Cardiac septum (tissue), 1 donor: ENCODE measurements around the gene FBP2. TPM values are rescaled to one million over a fixed set of nuclear protein-coding genes. Genes with fewer than 3 reads are reported as not detected.

Experiments used
- DNase-seq: peaks from one replicate; pipeline ENCODE4 v3.0.0-alpha.2; 2020; ENCODE audit warnings: low spot score
- intact Hi-C: fragments of 100-400 bp; cut with DNase I; formaldehyde crosslinking; loops from one replicate; pipeline ENCODE4 v1.14.0; 2022
- long read RNA-seq: library from polyadenylated mRNA; unstranded; transcript quantifications from one replicate; pipeline ENCODE4 v2.0.0, GENCODE V29; 2021
- total RNA-seq: library from RNA; stranded (reverse); fragmentation: NEBNext Ultra II Directional; extraction: Animal tissue kit (Norgen Biotek cat#: 25700); gene quantifications from one replicate; pipeline ENCODE4 v1.2.1, GENCODE V29; 2021
- donor health status: DM: no; HTN: no; CAD: no.

Gene FBP2
- total RNA-seq: not detected
- long read RNA-seq: 0 reads

DNA sequence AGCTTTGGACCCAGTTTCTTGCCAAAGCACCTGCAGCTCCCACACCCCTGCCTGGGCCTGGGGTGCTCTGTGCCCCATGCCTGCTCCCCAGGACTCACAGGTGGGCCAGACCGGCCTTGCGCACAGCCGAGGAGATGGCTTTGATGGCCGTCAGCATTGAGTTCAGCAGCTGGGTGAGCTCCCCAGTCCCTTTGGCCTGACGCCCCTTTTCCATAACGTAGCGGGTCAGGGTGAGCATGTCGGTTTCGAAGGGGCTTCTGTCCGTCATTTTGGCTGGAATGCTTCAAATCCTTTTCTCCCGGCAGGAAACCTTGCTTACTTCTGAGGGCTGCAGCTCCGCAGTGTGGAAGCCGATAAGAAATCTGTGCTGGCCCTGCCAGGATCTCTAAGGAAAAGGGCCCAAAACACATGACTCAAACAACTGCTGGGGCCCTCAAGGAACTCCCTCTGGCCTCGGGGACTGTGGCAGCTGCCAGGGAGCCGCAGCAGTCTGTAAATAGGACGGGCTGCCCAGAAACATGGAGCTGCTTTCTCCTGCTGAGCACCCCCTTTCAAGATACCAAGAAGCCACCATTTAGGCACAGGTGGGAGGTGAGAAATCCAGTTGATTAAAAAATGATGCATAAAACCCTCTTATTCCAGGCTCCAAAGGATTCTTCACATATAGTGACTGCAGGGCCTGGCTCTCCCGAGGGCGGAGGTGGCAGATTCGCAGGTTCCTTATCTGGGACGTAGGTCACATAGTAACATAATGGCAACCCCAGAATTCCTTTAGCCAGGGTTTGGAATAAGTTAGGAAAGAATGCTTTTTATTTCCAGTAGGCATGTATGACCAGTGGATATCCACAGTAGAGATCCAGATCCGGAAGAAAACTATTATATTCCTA, at the start of gene FBP2:
FBP2 (minus strand) TSS at position 366 of the 887 bp plus-strand sequence; CDS start at position 268, 98 bp downstream.
- intact Hi-C loops: no loop called here
- DNase-seq: peak; percentile 12

GRCh38 chr9:94643176-94643575, 49.6 kb upstream of the FBP2 start:
- intact Hi-C loops: no loop called here
- no peak for DNase-seq

DNA sequence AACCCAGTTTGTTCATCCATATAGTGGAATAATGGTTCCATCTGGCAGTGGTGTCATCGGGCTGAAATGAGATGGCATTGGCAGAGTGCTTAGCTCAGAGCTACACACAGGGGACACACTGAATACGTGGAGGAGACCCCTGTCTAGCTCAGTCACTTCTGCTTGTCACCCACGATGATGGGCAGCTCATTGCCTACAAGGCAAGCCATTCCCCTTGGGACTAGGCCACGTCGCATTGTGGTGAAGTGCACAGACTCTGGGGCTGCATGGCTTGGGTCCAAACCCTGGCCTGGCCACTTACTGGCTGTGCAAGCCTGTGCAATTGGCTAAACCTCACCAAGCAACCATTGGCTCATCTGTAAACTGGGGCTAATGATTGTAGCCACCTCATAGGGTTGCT, 48.9 kb upstream of the FBP2 start:
- no peak for DNase-seq
- intact Hi-C loops: no loop called here

GRCh38 chr9:94639999-94640376, 46.4 kb upstream of the FBP2 start:
- intact Hi-C loops: no loop called here
- DNase-seq: no peak

GRCh38 chr9:94639061-94639998, 45.7 kb upstream of the FBP2 start, which contains the start of gene FBP1:
TSS of gene FBP1 (minus strand) at chr9:94639518. CDS start at chr9:94639310, 208 bp downstream.
- intact Hi-C loops: no loop called here

GRCh38 chr9:94638335-94639060, 44.9 kb upstream of the FBP2 start:
- intact Hi-C loops: no loop called here
- DNase-seq: no peak

More at GRCh38 chr9:94639061-94639998, 45.7 kb upstream of the FBP2 start, which contains the start of gene FBP1:
- DNase-seq: peak; percentile 84

DNA sequence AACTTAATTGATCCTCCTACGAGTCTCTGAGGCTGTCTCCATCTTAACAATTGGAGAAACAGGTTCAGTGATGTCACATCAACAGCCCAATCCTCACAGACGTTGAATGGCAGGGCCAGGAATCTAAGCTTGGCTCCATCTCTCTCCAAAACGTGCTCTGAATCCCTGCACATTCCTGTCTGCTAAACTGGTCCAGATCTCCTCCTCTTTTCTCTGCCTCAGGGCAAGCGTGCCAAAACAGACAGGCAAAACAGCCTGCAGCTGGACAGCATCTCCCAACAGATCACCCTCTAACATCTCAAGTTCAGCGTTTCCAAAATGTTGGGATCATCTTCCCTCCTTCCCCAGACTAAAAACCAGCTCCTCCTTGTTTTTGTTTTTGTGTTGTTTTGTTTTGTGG, 39.1 kb upstream of the FBP2 start:
- DNase-seq: no peak
- intact Hi-C loops: no loop called here

DNA sequence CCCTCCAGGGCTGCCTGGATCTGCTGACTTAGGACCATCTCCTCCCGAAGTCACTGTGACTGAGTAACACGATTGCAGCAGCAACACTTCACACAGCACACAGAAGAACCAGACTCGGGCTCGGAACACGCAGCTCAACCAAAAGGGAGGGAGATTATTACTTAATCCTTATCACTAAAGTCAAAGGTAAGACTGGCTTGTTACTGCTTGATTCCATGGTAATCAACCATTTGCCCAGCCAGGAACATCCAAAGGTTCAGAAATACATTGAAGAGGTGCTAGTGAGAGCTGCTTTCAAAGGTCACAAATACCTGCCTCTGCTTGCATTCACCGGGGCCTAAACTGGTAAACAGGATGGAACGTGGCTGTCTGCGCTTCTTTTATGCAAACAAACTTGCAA, 38.0 kb upstream of the FBP2 start:
- DNase-seq: no peak
- intact Hi-C loops: no loop called here

DNA sequence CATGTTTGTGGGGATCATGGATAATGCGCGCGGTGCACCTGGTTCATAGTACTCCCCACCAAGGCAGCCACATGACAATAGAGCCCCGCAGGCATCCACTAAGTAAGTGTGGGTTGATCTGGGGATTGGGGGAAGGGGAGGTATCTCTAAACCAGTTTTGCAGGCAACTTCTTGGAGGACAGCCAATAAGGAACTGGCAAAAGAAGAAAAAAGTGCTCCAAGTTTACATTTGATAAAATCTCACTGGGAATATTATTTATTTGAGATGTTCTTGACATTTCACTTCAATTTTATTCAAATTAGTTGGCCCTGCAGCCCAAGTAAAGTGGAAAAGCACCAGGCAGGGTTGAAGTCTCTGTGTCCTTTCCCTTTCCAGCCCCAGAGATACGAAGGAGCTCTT, 37.2 kb upstream of the FBP2 start:
- intact Hi-C loops: no loop called here
- no peak for DNase-seq

DNA sequence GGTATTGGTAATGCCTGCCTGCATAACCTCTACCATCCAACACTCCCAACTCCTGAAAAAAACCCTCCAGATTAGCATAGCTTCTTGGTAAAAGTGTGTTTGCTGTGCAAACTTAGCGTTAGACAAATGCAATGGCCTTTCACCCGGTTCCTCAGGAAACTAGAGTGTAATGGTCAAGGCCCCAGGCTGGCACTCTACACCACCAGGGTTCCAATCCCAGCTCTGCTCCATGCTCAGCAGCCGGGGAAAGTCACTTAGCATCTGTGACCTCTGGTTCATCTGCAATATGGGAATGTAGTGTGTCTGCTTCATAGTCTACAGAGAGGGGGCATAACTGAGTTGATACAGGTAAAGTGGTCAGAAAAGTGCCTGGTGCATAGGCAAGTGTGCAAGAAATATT, 36.7 kb upstream of the FBP2 start:
- intact Hi-C loops: no loop called here
- no peak for DNase-seq

- DNase-seq: no peak
Observed at GRCh38 chr9:94627287-94627686, 33.7 kb upstream of the FBP2 start.

DNA sequence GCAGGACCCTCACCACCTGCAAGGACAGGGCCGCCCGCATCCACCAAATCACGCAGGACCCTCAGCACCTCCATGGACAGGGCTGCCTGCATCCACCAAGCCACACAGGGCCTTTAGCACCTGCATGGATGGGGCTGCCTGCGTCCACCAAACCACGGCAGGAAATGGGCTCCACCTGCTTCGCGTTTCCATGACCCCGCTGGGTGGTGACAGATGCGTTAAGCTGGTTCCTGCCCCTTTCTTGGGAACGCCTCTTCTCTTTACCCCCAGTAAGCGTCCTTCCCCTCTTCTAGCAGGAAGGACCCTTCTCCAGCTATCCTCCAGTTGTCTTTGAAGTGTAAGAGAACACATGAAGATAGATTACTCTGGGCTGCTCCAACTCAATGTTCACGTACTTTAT, 32.2 kb upstream of the FBP2 start:
- intact Hi-C loops: no loop called here
- no peak for DNase-seq

More at GRCh38 chr9:94627287-94627686, 33.7 kb upstream of the FBP2 start:
- intact Hi-C loops: no loop called here

GRCh38 chr9:94624629-94625028, 31.0 kb upstream of the FBP2 start:
- no peak for DNase-seq
- intact Hi-C loops: no loop called here

DNA sequence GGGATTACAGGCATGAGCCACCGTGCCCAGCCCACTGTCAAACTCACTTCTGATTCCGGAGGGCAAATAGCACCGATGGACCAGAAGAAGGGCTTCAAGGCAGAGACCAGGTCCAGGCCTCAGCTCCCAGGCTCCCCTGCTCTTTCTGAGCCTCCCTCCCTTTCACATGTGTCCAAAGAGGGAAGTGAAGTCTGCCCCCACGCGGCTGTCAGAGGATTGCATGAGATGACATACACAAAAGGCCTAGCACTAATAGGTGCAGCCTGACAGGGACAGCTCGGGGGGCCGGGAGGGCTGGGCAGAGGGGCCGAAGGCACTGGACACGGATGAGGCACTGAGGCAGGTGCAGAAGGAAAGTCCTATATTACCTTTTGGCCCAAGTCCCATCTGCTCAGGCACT, 29.6 kb upstream of the FBP2 start:
- intact Hi-C loops: no loop called here
- no peak for DNase-seq

GRCh38 chr9:94622087-94622800, 28.6 kb upstream of the FBP2 start:
- DNase-seq: no peak
- intact Hi-C loops: no loop called here

DNA sequence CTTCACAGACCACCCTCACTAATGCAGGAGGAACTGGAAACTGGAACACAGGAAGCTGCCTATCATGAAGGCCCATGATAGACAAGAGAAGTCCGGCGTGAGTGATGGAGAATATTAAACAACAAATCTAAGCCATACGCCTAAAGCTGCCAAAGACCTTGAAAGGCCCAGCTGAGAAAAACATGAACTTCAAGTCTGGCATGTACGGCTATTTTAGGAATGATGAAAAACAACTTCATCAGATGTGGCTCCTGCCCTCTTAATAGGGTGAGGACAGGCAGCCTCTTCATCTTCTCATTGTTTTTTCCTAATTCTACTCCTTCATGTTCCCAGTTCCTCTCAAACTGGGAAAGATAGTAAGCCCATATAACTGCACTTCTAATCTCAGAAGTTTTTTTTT, 25.4 kb upstream of the FBP2 start:
- intact Hi-C loops: no loop called here
- no peak for DNase-seq

GRCh38 chr9:94613003-94613402, 19.4 kb upstream of the FBP2 start:
- no peak for DNase-seq
- intact Hi-C loops: no loop called here

DNA sequence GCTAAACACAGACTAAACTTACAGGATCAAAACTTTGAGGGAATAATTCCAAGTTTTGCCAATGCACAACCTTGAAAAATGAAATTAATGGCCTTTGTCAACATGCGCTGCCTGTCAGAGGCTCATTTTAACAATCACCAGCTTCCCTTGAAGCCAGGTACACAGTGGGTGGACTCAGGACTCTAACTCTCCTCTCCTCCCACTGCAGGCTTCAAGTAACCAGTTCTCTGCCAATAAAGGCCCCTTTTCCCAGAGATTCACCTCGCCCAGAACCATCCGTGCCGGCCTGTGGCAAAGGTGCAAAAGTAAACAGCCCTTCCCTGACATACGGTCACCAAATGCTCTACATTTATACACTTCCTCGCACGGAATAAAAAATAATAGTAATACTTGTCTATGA, 18.4 kb upstream of the FBP2 start:
- intact Hi-C loops: no loop called here
- DNase-seq: no peak

DNA sequence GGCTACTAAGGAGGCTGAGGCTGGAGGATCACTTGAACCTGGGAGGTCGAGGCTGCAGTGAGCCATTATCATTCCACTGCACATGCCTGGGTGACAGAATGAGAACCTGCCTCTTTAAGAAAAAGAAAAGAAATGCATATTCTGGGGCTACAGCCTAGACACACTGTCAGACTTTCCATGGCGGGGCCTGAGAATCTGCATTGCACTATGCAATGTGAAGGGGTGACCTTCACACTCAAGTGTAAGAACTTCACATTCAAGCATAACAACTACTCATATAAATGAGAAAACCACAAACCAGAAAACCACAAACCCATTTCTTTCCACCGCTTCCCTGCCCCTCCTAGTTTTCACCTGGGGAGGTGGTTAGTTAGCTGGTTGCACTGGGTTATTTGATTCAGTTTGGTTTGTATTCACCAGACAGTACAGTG, 18.0 kb upstream of the FBP2 start:
- intact Hi-C loops: no loop called here
- DNase-seq: no peak
